Uterus (tissue), 2 donors: ENCODE data around the gene HPS1.

Source experiments
- CTCF ChIP-seq, 4 experiments: fragments of 200-600 bp in 2 of 4; fragments of 450-650 bp in 2 of 4; sonication (generic) in 2 of 4; IDR thresholded peaks; one replicate each; pipeline ENCODE4 v1.5.1; 2016 to 2019; ENCODE audit warnings: antibody characterized with exemption in 4 of 4, mild to moderate bottlenecking in 2 of 4, moderate library complexity in 1 of 4
- POLR2A ChIP-seq, 2 donors: fragments of 450-650 bp; IDR thresholded peaks; one replicate each; pipeline ENCODE4 v1.6.1; 2016; ENCODE audit warnings: antibody characterized with exemption in 2 of 2, mild to moderate bottlenecking in 1 of 2, moderate library complexity in 1 of 2

- TF ChIP-seq CTCF (IDR thresholded peaks at IDR 0.05) (no peak), POLR2A (IDR thresholded peaks at IDR 0.05) (no peak)
These were observed 19.7 kb downstream of the HPS1 start for GRCh38 chr10:98427011-98427515.
